HTR-8/SVneo (cell line): ENCODE results near the gene THAP5.

Experiments
- DNase-seq: peaks from one replicate; pipeline ENCODE4 v3.0.0; 2011; ENCODE audit warnings: low spot score, mixed read lengths; ENCODE audit not compliant: insufficient read length
- FAIRE-seq: peaks from 2 replicates; lab custom pipeline; 2011; peaks lifted over from hg19 to GRCh38; lab: Jason Lieb, UNC

THAP5 gene

GRCh38 chr7:108537229-108537628 is 32.3 kb downstream of the THAP5 start:
- FAIRE-seq: no peak
- no peak for DNase-seq

GRCh38 chr7:108535744-108536143 is 33.8 kb downstream of the THAP5 start:
- no peak for FAIRE-seq
- DNase-seq: no peak

- DNase-seq (no peak), FAIRE-seq (no peak)
These were observed 34.2 kb downstream of the THAP5 start for GRCh38 chr7:108535257-108535656.

GRCh38 chr7:108533712-108534111 is 35.8 kb downstream of the THAP5 start:
- DNase-seq: no peak
- FAIRE-seq: no peak

- DNase-seq (no peak), FAIRE-seq (no peak)
These were observed 40.2 kb downstream of the THAP5 start for GRCh38 chr7:108529341-108529740.

- FAIRE-seq: no peak
These were observed 41.3 kb downstream of the THAP5 start for GRCh38 chr7:108528183-108528712.

GRCh38 chr7:108526768-108527017 is 42.8 kb downstream of the THAP5 start:
- FAIRE-seq (no peak), DNase-seq (no peak)

More at GRCh38 chr7:108528183-108528712, 41.3 kb downstream of the THAP5 start:
- DNase-seq: no peak

- FAIRE-seq (peak; percentile 97), DNase-seq (peak; percentile 89)
These were observed 43.3 kb downstream of the THAP5 start, which contains the start of gene PNPLA8 for GRCh38 chr7:108525985-108526767. Gene PNPLA8, minus strand, starts transcription at chr7:108526135. Its CDS starts 10,644 bp downstream, at chr7:108515491.

GRCh38 chr7:108525327-108525984 is 44.0 kb downstream of the THAP5 start:
- no peak for FAIRE-seq
- peak; percentile 51 for DNase-seq

- FAIRE-seq (no peak), DNase-seq (no peak)
These were observed 46.7 kb downstream of the THAP5 start for GRCh38 chr7:108522780-108523179.

- no peak for DNase-seq
- no peak for FAIRE-seq
These were observed 51.6 kb downstream of the THAP5 start for GRCh38 chr7:108517951-108518350.

- DNase-seq: no peak
- FAIRE-seq: no peak
These were observed 53.9 kb downstream of the THAP5 start for GRCh38 chr7:108515630-108516029.

- DNase-seq (no peak), FAIRE-seq (no peak)
These were observed 54.5 kb downstream of the THAP5 start for GRCh38 chr7:108515013-108515412.
